Mesothelial cell of epicardium (in vitro differentiated cells): ENCODE results near the gene LILRA5. TPM values are rescaled to one million over a fixed set of nuclear protein-coding genes. Genes with fewer than 3 reads are reported as not detected.

Experiments
- DNase-seq, 2 experiments: peaks; one replicate each; pipeline ENCODE4 v3.0.0; 2021; ENCODE audit warnings: low spot score in 2 of 2; ENCODE audit not compliant: unreplicated experiment in 2 of 2
- H3K27ac Mint-ChIP-seq: 2 replicates; pipeline ENCODE4 v1.8.0; 2021; ENCODE audit warnings: mixed read lengths
- H3K27me3 Mint-ChIP-seq: 2 replicates; pipeline ENCODE4 v1.8.0; 2021; ENCODE audit warnings: low read depth, mixed read lengths
- H3K36me3 Mint-ChIP-seq: 2 replicates; pipeline ENCODE4 v1.8.0; 2021; ENCODE audit warnings: mixed read lengths
- H3K4me1 Mint-ChIP-seq: 2 replicates; pipeline ENCODE4 v1.8.0; 2021; ENCODE audit warnings: mixed read lengths
- H3K4me3 Mint-ChIP-seq: 2 replicates; pipeline ENCODE4 v1.8.0; 2021; ENCODE audit warnings: mild to moderate bottlenecking, moderate library complexity, mixed read lengths
- H3K9me3 Mint-ChIP-seq: 2 replicates; pipeline ENCODE4 v1.8.0; 2021; ENCODE audit warnings: mixed read lengths
- total RNA-seq: library from RNA; stranded (reverse); gene quantifications from 3 replicates; pipeline ENCODE4 v1.2.1, GENCODE V29; 2021
- TF ChIP-seq, protein P1 (sequence below): fragments of 200-600 bp; sonication (generic); IDR thresholded peaks from one replicate; pipeline ENCODE4 v1.5.0; 2021; ENCODE audit warnings: antibody characterized with exemption; ENCODE audit not compliant: unreplicated experiment

LILRA5 gene
- total RNA-seq, 1 donor from 2014 or later: not detected

DNA sequence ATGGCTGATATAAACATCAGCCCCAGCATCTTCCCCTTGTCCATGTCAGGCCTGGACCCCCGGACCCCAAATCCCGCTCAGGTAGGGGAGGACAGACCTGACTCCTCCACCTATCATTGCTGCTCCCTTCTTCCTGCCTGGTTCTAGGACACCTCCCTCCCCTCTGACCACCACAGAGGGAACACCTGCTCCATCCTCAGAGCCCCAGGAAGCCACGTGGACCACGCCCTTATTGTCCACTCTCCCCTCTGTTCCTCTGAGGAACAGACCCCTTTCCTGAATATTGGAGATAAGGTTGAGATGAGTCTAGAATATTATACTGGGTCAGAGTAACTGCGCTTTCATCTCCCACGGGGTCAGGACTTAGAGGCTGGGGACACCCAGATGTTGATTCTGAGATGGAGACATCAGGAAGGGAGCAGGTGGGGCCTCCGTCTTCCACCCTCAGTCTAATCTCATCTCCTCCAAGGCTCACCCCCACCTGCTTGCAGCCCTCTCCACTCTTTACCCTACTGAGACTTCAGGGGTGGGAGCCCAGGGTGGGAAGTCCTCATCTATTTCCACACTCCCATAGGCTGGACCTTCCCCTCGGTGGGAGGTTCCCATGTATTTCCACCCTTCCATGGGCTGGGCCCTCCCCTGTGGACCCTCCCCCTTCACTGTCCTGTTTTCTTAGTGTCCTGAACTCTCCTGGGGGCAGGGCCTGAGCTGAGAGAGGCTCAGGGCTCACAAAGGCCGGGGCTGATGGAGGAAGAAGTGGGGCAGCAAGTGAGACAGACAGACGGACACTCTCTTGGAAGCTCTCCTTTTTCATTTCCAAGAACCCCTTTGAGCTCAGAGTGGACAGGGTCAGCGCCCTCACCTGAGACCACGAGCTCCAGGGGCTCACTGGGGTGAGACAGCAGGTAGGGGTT, 23.3 kb upstream of the LILRA5 start:
- Mint-ChIP-seq H3K4me1 (no peaks in the 10 kb centered on the region), H3K4me3 (no peak overlapping the region), H3K27ac (no peak overlapping the region), H3K9me3 (no peaks in the 10 kb centered on the region), H3K36me3 (no peaks in the 10 kb centered on the region), H3K27me3 (peaks cover 25% of the 10 kb centered on the region)
- TF ChIP-seq, protein P1, sequence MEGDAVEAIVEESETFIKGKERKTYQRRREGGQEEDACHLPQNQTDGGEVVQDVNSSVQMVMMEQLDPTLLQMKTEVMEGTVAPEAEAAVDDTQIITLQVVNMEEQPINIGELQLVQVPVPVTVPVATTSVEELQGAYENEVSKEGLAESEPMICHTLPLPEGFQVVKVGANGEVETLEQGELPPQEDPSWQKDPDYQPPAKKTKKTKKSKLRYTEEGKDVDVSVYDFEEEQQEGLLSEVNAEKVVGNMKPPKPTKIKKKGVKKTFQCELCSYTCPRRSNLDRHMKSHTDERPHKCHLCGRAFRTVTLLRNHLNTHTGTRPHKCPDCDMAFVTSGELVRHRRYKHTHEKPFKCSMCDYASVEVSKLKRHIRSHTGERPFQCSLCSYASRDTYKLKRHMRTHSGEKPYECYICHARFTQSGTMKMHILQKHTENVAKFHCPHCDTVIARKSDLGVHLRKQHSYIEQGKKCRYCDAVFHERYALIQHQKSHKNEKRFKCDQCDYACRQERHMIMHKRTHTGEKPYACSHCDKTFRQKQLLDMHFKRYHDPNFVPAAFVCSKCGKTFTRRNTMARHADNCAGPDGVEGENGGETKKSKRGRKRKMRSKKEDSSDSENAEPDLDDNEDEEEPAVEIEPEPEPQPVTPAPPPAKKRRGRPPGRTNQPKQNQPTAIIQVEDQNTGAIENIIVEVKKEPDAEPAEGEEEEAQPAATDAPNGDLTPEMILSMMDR: no peak
- no peak for DNase-seq

DNA sequence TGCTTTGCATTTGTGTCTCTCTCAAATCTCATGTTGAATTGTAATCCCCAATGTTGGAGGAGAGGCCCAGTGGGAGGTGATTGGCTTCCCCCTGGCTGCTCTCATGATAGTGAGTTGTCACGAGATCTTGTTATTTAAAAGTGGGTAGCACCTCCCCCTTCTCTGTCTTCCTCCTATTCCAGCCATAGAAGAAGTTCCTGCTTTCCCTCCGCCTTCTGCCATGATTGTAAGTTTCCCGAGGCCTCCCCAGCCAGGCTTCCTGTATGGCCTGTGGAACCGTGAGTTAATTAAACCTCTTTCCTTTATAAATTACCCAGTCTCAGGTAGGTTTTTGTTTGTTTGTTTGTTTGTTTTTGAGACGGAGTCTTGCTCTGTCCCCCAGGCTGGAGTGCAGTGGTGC, 22.2 kb upstream of the LILRA5 start:
- DNase-seq: no peak
- no peak overlapping the region for H3K27ac Mint-ChIP-seq
- H3K27me3 Mint-ChIP-seq: peaks cover 24% of the 10 kb centered on the region
- no peaks in the 10 kb centered on the region for H3K9me3 Mint-ChIP-seq
- TF ChIP-seq, protein P1: no peak
- H3K4me1 Mint-ChIP-seq: no peaks in the 10 kb centered on the region
- no peak overlapping the region for H3K4me3 Mint-ChIP-seq
- H3K36me3 Mint-ChIP-seq: no peaks in the 10 kb centered on the region

GRCh38 chr19:54333586-54334298, 20.8 kb upstream of the LILRA5 start:
- H3K27me3 Mint-ChIP-seq: peaks cover 18% of the 10 kb centered on the region
- H3K36me3 Mint-ChIP-seq: no peaks in the 10 kb centered on the region
- no peak overlapping the region for H3K4me3 Mint-ChIP-seq
- H3K27ac Mint-ChIP-seq: no peak overlapping the region
- H3K4me1 Mint-ChIP-seq: no peaks in the 10 kb centered on the region
- DNase-seq: no peak
- H3K9me3 Mint-ChIP-seq: no peaks in the 10 kb centered on the region
- TF ChIP-seq, protein P1: no peak

GRCh38 chr19:54332149-54332548, 19.2 kb upstream of the LILRA5 start:
- TF ChIP-seq, protein P1: no peak
- Mint-ChIP-seq H3K4me3 (no peak overlapping the region), H3K36me3 (no peaks in the 10 kb centered on the region), H3K9me3 (no peaks in the 10 kb centered on the region), H3K27ac (no peak overlapping the region), H3K27me3 (peaks cover 25% of the 10 kb centered on the region), H3K4me1 (no peaks in the 10 kb centered on the region)
- DNase-seq: no peak

DNA sequence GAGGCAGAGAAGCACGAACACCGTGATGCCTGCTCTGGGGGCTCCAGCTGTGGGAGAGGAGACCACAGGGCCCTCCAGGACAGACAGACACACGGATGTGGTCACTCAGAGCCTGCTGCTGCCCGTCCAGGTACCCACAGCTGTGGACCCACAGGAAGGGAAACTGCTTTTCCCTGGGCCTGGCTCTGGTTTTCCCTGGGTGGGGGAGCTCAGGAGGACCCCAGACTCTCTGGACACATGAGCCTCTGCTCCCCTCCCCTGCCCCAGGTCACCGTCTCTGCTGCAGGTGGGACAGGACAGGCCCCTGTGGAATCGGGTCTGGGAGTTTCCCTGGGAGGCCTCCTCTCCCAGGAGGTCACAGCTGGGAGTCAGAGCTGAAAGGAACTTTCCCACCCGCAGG, 18.7 kb upstream of the LILRA5 start:
- H3K27me3 Mint-ChIP-seq: peaks cover 26% of the 10 kb centered on the region
- no peak overlapping the region for H3K27ac Mint-ChIP-seq
- TF ChIP-seq, protein P1: no peak
- no peaks in the 10 kb centered on the region for H3K4me1 Mint-ChIP-seq
- no peak overlapping the region for H3K4me3 Mint-ChIP-seq
- no peaks in the 10 kb centered on the region for H3K36me3 Mint-ChIP-seq
- no peaks in the 10 kb centered on the region for H3K9me3 Mint-ChIP-seq
- DNase-seq: no peak
